HCT116 (cell line): ENCODE measurements around the gene ABHD4. TPM values are rescaled to one million over a fixed set of nuclear protein-coding genes. Genes with fewer than 3 reads are reported as not detected.
"Not testable (repeated sequence)": the region's sequence is repeated elsewhere in the genome, so short reads cannot be mapped to it uniquely, and the experiment has no call there.

ENCODE experiments used
- ATAC-seq: fragments of 200-7000 bp; cut with Tn5 transposase; 2 replicates; pipeline ENCODE4 v1.9.1; 2020; ENCODE audit warnings: mild to moderate bottlenecking, moderate library complexity
- BruUV-seq: library from RNA; stranded (reverse); fragments of 400-500 nt; replicated peaks from 2 replicates; lab custom pipeline; 2021; lab: Mats Ljungman, UMichigan
- CTCF ChIA-PET: fragments of 300-600 bp; sonication (Branson Sonifier 250); formaldehyde crosslinking; loops from one replicate; lab custom pipeline; 2021; ENCODE audit warnings: antibody characterized with exemption; lab: Charles Lee
- POLR2A ChIA-PET: fragments of 300-600, 350-600 bp; sonication (Branson Sonifier 250); formaldehyde crosslinking; loops from one replicate; lab custom pipeline; 2021; ENCODE audit warnings: antibody characterized with exemption; lab: Charles Lee
- RAD21 ChIA-PET, 2 experiments: fragments of 300-600 bp; sonication (Branson Sonifier 250); formaldehyde crosslinking; loops; one replicate each; lab custom pipeline; 2023; ENCODE audit warnings: low total read pairs in 2 of 2; ENCODE audit not compliant: uncharacterized antibody in 2 of 2, unreplicated experiment in 2 of 2, low non-redundant PET in 1 of 2; lab: Charles Lee
- DNase-seq: peaks from one replicate; pipeline ENCODE4 v3.0.0-alpha.2; 2010; ENCODE audit warnings: low read depth, low spot score
- H2AFZ ChIP-seq: fragments of 200-600 bp; shearing (Covaris generic), sonication (generic); 2 replicates; pipeline ENCODE4 v1.6.1; 2017; ENCODE audit warnings: low read depth, mixed run types, mixed read lengths, antibody characterized with exemption, low read length; ENCODE audit not compliant: poor library complexity, severe bottlenecking
- H3K27ac ChIP-seq: 2 replicates; pipeline ENCODE4 v1.5.1; 2012; ENCODE audit warnings: low read depth, low read length
- H3K27me3 ChIP-seq: fragments of 200-600 bp; sonication (generic); 2 replicates; pipeline ENCODE4 v1.6.1; 2016; ENCODE audit warnings: mixed run types, low read length, mixed read lengths; ENCODE audit not compliant: insufficient read depth
- H3K36me3 ChIP-seq, 2 experiments: fragments of 200-500 bp in 1 of 2; fragments of 200-600 bp in 1 of 2; sonication (Bioruptor generic) in 1 of 2; sonication (generic) in 1 of 2; 2 replicates each; pipeline versions ENCODE4 v1.5.1 to v1.6.1; 2014 to 2016; ENCODE audit warnings: low read length in 2 of 2, inconsistent platforms in 1 of 2, mixed read lengths in 1 of 2, mixed run types in 1 of 2; ENCODE audit not compliant: insufficient read depth in 2 of 2, control insufficient read depth in 1 of 2
- H3K4me1 ChIP-seq, 2 experiments: fragments of 200-600 bp in 1 of 2; sonication (generic) in 1 of 2; 2 replicates each; pipeline versions ENCODE4 v1.5.1 to v1.6.1; 2012 to 2017; ENCODE audit warnings: low read length in 2 of 2, inconsistent platforms in 1 of 2, mild to moderate bottlenecking in 1 of 2, mixed read lengths in 1 of 2, mixed run types in 1 of 2, moderate library complexity in 1 of 2; ENCODE audit not compliant: insufficient read depth in 2 of 2, control insufficient read depth in 1 of 2
- H3K4me2 ChIP-seq: fragments of 200-600 bp; sonication (generic); 2 replicates; pipeline ENCODE4 v1.6.1; 2017; ENCODE audit warnings: mixed run types, low read length, mixed read lengths
- H3K4me3 ChIP-seq, 2 experiments: fragments of 200-600 bp in 1 of 2; sonication (generic) in 1 of 2; replicated peaks in 1 of 2; 2 replicates each; pipeline ENCODE4 v1.5.1; 2011 to 2016; ENCODE audit warnings: low read length in 2 of 2, control low read depth in 1 of 2, low read depth in 1 of 2, mild to moderate bottlenecking in 1 of 2, mixed read lengths in 1 of 2, mixed run types in 1 of 2
- H3K79me2 ChIP-seq: fragments of 200-600 bp; sonication (generic); 2 replicates; pipeline ENCODE4 v1.6.1; 2017; ENCODE audit warnings: mild to moderate bottlenecking, mixed run types, low read length, moderate library complexity, mixed read lengths; ENCODE audit not compliant: insufficient read depth
- H3K9ac ChIP-seq: fragments of 200-600 bp; sonication (generic); 2 replicates; pipeline ENCODE4 v1.6.1; 2016; ENCODE audit warnings: low read length, mixed read lengths
- H3K9me2 ChIP-seq: fragments of 200-600 bp; sonication (generic), shearing (Covaris generic); 2 replicates; pipeline ENCODE4 v1.6.1; 2017; ENCODE audit warnings: mixed run types, mild to moderate bottlenecking, moderate library complexity; ENCODE audit not compliant: insufficient read depth
- H3K9me3 ChIP-seq, 2 experiments: fragments of 200-500 bp in 1 of 2; fragments of 200-600 bp in 1 of 2; sonication (Bioruptor generic) in 1 of 2; sonication (generic) in 1 of 2; 2 replicates each; pipeline ENCODE4 v1.6.1; 2014 to 2017; ENCODE audit warnings: low read length in 2 of 2, mixed read lengths in 2 of 2, inconsistent platforms in 1 of 2, low read depth in 1 of 2, mild to moderate bottlenecking in 1 of 2, mixed run types in 1 of 2, moderate library complexity in 1 of 2; ENCODE audit not compliant: control insufficient read depth in 1 of 2, insufficient read depth in 1 of 2
- H4K20me1 ChIP-seq: fragments of 200-600 bp; sonication (generic), shearing (Covaris generic); 2 replicates; pipeline ENCODE4 v1.6.1; 2017; ENCODE audit warnings: mixed run types, mild to moderate bottlenecking, moderate library complexity; ENCODE audit not compliant: insufficient read depth
- CEBPB ChIP-seq: IDR thresholded peaks from 2 replicates; pipeline ENCODE4 v1.6.1; 2012; ENCODE audit warnings: low read depth
- EZH2phosphoT487 ChIP-seq: fragments of 200-600 bp; IDR thresholded peaks from 2 replicates; pipeline ENCODE4 v1.6.1; 2018; ENCODE audit warnings: antibody characterized with exemption, borderline replicate concordance
- FOSL1 ChIP-seq: IDR thresholded peaks from 2 replicates; pipeline ENCODE4 v1.6.1; 2012; ENCODE audit warnings: low read depth
- JUND ChIP-seq: IDR thresholded peaks from 2 replicates; pipeline ENCODE4 v1.6.1; 2012
- MAX ChIP-seq: IDR thresholded peaks from 2 replicates; pipeline ENCODE4 v1.6.1; 2012
- POLR2A ChIP-seq: IDR thresholded peaks from 2 replicates; pipeline ENCODE4 v1.7.0; 2011; ENCODE audit warnings: borderline replicate concordance; ENCODE audit not compliant: insufficient read depth, insufficient read length; ENCODE audit errors: extremely low read depth
- TCF7L2 ChIP-seq: IDR thresholded peaks from 2 replicates; pipeline ENCODE4 v1.7.0; 2011; ENCODE audit warnings: borderline replicate concordance, inconsistent platforms; ENCODE audit not compliant: insufficient read depth, insufficient read length; ENCODE audit errors: extremely low read depth
- YY1 ChIP-seq: IDR thresholded peaks from 2 replicates; pipeline ENCODE4 v1.6.1; 2011; ENCODE audit warnings: low read length, low read depth, moderate library complexity, mild to moderate bottlenecking; ENCODE audit not compliant: insufficient replicate concordance; ENCODE audit errors: extremely low read depth
- intact Hi-C: fragments of 100-400 bp; cut with micrococcal nuclease; formaldehyde crosslinking; loops from 2 replicates; pipeline ENCODE4 v1.10.0; 2022
- total RNA-seq: library from RNA; stranded (reverse); gene quantifications from one replicate; pipeline ENCODE4 v1.2.1, GENCODE V29; 2021; ENCODE audit not compliant: unreplicated experiment
- TF ChIP-seq, protein P1 (sequence below), 3 experiments: fragments of 200-600 bp in 1 of 3; sonication (generic) in 1 of 3; IDR thresholded peaks in 2 of 3; conservative IDR thresholded peaks in 1 of 3; 2 replicates each; pipeline ENCODE4 v1.5.1; 2012 to 2017; ENCODE audit warnings: low read depth in 2 of 3, low read length in 2 of 3, antibody characterized with exemption in 1 of 3, borderline replicate concordance in 1 of 3, control low read depth in 1 of 3, mild to moderate bottlenecking in 1 of 3, mixed read lengths in 1 of 3, mixed run types in 1 of 3, moderate library complexity in 1 of 3; ENCODE audit not compliant: insufficient read depth in 1 of 3

The ABHD4 gene
- total RNA-seq, 1 experiment from 2014 or later = 9.4 TPM

- no peak overlapping the region for H3K9ac ChIP-seq
- no peak overlapping the region for H2AFZ ChIP-seq
- CTCF ChIA-PET = no interaction called here
- H3K4me2 ChIP-seq = no peak overlapping the region
- no peaks in the 10 kb centered on the region for H3K36me3 ChIP-seq
- H3K79me2 ChIP-seq = no peaks in the 10 kb centered on the region
- peaks cover 3 to 13% of the 10 kb centered on the region in 2 experiments; a peak in 3 of 4 replicates for H3K4me1 ChIP-seq
- no peaks in the 10 kb centered on the region for H4K20me1 ChIP-seq
- H3K4me3 ChIP-seq = no peak overlapping the region
- no TSS peak for BruUV-seq
- no peak for DNase-seq
- TF ChIP-seq YY1 (no peak), TCF7L2 (no peak), JUND (no peak), MAX (no peak), FOSL1 (no peak), EZH2phosphoT487 (no peak), POLR2A (no peak), CEBPB (no peak)
- TF ChIP-seq, protein P1, sequence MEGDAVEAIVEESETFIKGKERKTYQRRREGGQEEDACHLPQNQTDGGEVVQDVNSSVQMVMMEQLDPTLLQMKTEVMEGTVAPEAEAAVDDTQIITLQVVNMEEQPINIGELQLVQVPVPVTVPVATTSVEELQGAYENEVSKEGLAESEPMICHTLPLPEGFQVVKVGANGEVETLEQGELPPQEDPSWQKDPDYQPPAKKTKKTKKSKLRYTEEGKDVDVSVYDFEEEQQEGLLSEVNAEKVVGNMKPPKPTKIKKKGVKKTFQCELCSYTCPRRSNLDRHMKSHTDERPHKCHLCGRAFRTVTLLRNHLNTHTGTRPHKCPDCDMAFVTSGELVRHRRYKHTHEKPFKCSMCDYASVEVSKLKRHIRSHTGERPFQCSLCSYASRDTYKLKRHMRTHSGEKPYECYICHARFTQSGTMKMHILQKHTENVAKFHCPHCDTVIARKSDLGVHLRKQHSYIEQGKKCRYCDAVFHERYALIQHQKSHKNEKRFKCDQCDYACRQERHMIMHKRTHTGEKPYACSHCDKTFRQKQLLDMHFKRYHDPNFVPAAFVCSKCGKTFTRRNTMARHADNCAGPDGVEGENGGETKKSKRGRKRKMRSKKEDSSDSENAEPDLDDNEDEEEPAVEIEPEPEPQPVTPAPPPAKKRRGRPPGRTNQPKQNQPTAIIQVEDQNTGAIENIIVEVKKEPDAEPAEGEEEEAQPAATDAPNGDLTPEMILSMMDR (IDR thresholded peaks at IDR 0.05 in 2 of 3, conservative IDR thresholded peaks at IDR 0.05 in 1 of 3; ENCODE audit: borderline replicate concordance in 1 of 3, insufficient read depth in 1 of 3, low read depth in 2 of 3, low read length in 2 of 3) = no peak
- RAD21 ChIA-PET = no interaction called here
- POLR2A ChIA-PET = no interaction called here
- H3K27me3 ChIP-seq = no peaks in the 10 kb centered on the region
- no peaks in the 10 kb centered on the region for H3K9me3 ChIP-seq
- intact Hi-C loops = no loop called here
- no peaks in the 10 kb centered on the region for H3K9me2 ChIP-seq
- no peak for ATAC-seq
- H3K27ac ChIP-seq = no peak overlapping the region
These were observed 44.7 kb upstream of the ABHD4 start for GRCh38 chr14:22553445-22553844.

DNA sequence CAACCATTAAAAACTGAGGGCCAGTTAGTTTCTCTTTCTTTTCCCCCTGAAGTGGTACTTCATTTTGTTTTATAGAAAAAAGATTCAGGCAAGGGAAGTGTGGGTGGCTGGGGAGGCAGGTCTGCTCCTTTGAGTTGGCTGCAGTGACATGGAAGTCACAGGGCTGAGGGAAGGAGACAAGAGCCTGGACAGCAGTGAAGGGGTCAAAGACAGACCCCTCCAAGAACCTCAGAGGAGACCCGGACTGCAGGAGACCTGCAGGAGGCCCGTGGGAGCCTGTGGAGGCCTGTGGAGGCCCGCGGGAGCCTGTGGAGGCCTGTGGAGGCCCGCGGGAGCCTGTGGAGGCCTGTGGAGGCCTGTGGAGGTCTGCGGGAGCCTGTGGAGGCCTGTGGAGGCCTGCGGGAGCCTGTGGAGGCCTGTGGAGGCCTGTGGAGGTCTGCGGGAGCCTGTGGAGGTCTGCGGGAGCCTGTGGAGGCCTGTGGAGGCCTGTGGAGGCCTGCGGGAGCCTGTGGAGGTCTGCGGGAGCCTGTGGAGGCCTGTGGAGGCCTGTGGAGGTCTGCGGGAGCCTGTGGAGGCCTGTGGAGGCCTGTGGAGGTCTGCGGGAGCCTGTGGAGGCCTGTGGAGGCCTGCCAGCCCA lies 44.1 kb upstream of the ABHD4 start:
- H2AFZ ChIP-seq, RAD21 ChIA-PET, H3K9me2 ChIP-seq, H3K9ac ChIP-seq, POLR2A ChIA-PET, ATAC-seq, CTCF ChIA-PET, BruUV-seq, H3K79me2 ChIP-seq, intact Hi-C loops, H3K27me3 ChIP-seq, H3K27ac ChIP-seq, H3K4me3 ChIP-seq, H3K4me2 ChIP-seq, H4K20me1 ChIP-seq, H3K36me3 ChIP-seq, H3K9me3 ChIP-seq, DNase-seq: not testable (repeated sequence)
- peaks cover 3 to 13% of the 10 kb centered on the region in 2 experiments; a peak in 3 of 4 replicates for H3K4me1 ChIP-seq
